Uterus (tissue), 2 donors: Measurements from ENCODE around the gene MAMDC4.

ENCODE experiments used
- POLR2A ChIP-seq, 2 donors: fragments of 450-650 bp; IDR thresholded peaks; one replicate each; pipeline ENCODE4 v1.6.1; 2016; ENCODE audit warnings: antibody characterized with exemption in 2 of 2, mild to moderate bottlenecking in 1 of 2, moderate library complexity in 1 of 2
- TF ChIP-seq, protein P1 (sequence below), 4 experiments: fragments of 200-600 bp in 2 of 4; fragments of 450-650 bp in 2 of 4; sonication (generic) in 2 of 4; IDR thresholded peaks; one replicate each; pipeline ENCODE4 v1.5.1; 2016 to 2019; ENCODE audit warnings: antibody characterized with exemption in 4 of 4, mild to moderate bottlenecking in 2 of 4, moderate library complexity in 1 of 4

DNA sequence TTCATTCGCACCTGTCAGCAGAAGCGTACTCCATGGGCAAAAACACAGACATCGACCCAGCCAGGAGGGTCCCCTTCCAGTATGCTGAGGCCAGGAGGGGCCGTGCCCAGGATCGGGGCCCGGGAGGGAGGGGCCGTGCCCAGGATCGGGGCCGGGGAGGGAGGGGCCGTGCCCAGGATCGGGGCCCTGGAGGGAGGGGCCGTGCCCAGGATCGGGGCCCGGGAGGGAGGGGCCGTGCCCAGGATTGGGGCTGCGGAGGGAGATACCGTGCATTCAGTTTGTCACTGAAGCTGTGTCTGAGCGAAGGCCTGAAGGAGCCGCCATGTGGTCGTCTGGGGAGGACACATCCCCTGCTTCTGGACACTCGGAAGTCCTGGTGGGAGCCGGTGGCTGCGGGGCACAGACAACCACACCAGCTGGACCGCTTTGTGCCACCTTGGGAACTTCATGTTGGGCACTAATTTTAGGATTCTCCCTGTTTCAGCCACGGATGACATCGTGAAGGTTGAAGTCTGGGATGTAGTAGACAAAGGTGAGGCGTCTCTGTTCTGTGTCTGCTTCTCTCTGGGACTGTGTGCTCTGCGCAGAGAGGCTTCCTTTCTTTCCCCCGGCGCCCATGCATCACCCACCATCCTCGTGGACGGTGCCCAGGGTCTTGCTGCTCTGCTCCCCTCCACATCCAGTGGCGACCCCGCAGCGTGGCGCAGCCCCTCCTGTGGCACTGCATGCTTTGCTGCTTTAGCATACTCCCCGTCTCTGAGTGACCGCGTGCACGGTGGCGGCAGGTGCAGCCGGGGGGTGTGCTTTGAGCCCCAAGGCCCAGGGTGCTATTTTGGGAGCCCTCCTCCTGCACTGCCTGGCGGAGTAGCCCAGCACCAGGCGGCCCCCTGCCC lies 26.6 kb upstream of the MAMDC4 start:
- no peak for TF ChIP-seq POLR2A (IDR thresholded peaks at IDR 0.05)
- TF ChIP-seq, protein P1, sequence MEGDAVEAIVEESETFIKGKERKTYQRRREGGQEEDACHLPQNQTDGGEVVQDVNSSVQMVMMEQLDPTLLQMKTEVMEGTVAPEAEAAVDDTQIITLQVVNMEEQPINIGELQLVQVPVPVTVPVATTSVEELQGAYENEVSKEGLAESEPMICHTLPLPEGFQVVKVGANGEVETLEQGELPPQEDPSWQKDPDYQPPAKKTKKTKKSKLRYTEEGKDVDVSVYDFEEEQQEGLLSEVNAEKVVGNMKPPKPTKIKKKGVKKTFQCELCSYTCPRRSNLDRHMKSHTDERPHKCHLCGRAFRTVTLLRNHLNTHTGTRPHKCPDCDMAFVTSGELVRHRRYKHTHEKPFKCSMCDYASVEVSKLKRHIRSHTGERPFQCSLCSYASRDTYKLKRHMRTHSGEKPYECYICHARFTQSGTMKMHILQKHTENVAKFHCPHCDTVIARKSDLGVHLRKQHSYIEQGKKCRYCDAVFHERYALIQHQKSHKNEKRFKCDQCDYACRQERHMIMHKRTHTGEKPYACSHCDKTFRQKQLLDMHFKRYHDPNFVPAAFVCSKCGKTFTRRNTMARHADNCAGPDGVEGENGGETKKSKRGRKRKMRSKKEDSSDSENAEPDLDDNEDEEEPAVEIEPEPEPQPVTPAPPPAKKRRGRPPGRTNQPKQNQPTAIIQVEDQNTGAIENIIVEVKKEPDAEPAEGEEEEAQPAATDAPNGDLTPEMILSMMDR (IDR thresholded peaks at IDR 0.05), result no peak
